Fibroblast of lung (primary cell): Measurements from ENCODE around the gene CCDC93. TPM values are rescaled to one million over a fixed set of nuclear protein-coding genes. Genes with fewer than 3 reads are reported as not detected.
"Not testable (repeated sequence)": the region's sequence is repeated elsewhere in the genome, so short reads cannot be mapped to it uniquely, and the experiment has no call there.

Source experiments
- DNase-seq, 2 donors: peaks; one replicate each; pipeline versions ENCODE4 v3.0.0 to v3.0.0-alpha.2; 2010; ENCODE audit warnings: low read depth in 2 of 2
- H2AFZ ChIP-seq: 2 replicates; pipeline ENCODE4 v1.5.1; 2012; ENCODE audit warnings: low read length, control low read depth, inconsistent platforms
- H3K27ac ChIP-seq: 2 replicates; pipeline ENCODE4 v1.5.1; 2011; ENCODE audit warnings: low read length, control low read depth; ENCODE audit not compliant: insufficient read depth
- H3K27me3 ChIP-seq: 2 replicates; pipeline ENCODE4 v1.5.1; 2011; ENCODE audit warnings: mild to moderate bottlenecking, low read length; ENCODE audit not compliant: control insufficient read depth, insufficient read depth
- H3K36me3 ChIP-seq: 2 replicates; pipeline ENCODE4 v1.5.1; 2011; ENCODE audit warnings: low read length; ENCODE audit not compliant: control insufficient read depth, insufficient read depth
- H3K4me1 ChIP-seq: 2 replicates; pipeline ENCODE4 v1.5.1; 2011; ENCODE audit warnings: low read length; ENCODE audit not compliant: control insufficient read depth, insufficient read depth; ENCODE audit errors: extremely low read depth
- H3K4me2 ChIP-seq: 2 replicates; pipeline ENCODE4 v1.5.1; 2011; ENCODE audit warnings: low read length, control low read depth; ENCODE audit not compliant: insufficient read depth; ENCODE audit errors: extremely low read depth
- H3K4me3 ChIP-seq, 4 experiments: fragments of 200-600 bp in 1 of 4; sonication (generic) in 1 of 4; replicated peaks in 1 of 4; 2 replicates each; pipeline ENCODE4 v1.5.1; 2011 to 2016; ENCODE audit warnings: low read length in 4 of 4, low read depth in 3 of 4, mild to moderate bottlenecking in 3 of 4, control low read depth in 2 of 4, inconsistent platforms in 1 of 4, mixed read lengths in 1 of 4; ENCODE audit not compliant: insufficient read depth in 1 of 4; ENCODE audit errors: control extremely low read depth in 1 of 4
- H3K79me2 ChIP-seq: 2 replicates; pipeline ENCODE4 v1.5.1; 2012; ENCODE audit warnings: mild to moderate bottlenecking, low read length, inconsistent platforms; ENCODE audit not compliant: control insufficient read depth, insufficient read depth
- H3K9ac ChIP-seq: 2 replicates; pipeline ENCODE4 v1.5.1; 2011; ENCODE audit warnings: mild to moderate bottlenecking, low read length, control low read depth; ENCODE audit not compliant: insufficient read depth
- H3K9me3 ChIP-seq: 2 replicates; pipeline ENCODE4 v1.5.1; 2012; ENCODE audit warnings: low read depth, low read length; ENCODE audit not compliant: control insufficient read depth, insufficient read depth
- H4K20me1 ChIP-seq: 2 replicates; pipeline ENCODE4 v1.5.1; 2011; ENCODE audit warnings: low read length; ENCODE audit not compliant: control insufficient read depth, insufficient read depth; ENCODE audit errors: extremely low read depth
- CTCF ChIP-seq, 2 donors: IDR thresholded peaks in 1 of 2; conservative IDR thresholded peaks in 1 of 2; 1 replicate in 1 of 2; 2 replicates in 1 of 2; pipeline ENCODE4 v1.5.1; 2011 to 2012; ENCODE audit warnings: low read length in 2 of 2, control low read depth in 1 of 2, inconsistent platforms in 1 of 2, low read depth in 1 of 2, mild to moderate bottlenecking in 1 of 2
- EZH2 ChIP-seq: IDR thresholded peaks from 2 replicates; pipeline ENCODE4 v1.5.1; 2012; ENCODE audit warnings: low read length, control low read depth, mild to moderate bottlenecking; ENCODE audit errors: missing control alignments
- polyA plus RNA-seq, 2 donors: library from polyadenylated mRNA; depleted of rRNA in 1 of 2; stranded (reverse) in 1 of 2; unstranded in 1 of 2; fragments of >200 nt; gene quantifications; 2 replicates each; pipeline ENCODE4 v1.2.1, GENCODE V29; 2011 to 2012; ENCODE audit warnings: missing spikeins in 1 of 2
- total RNA-seq: library from RNA; depleted of rRNA; stranded (reverse); fragments of >200 nt; gene quantifications from 2 replicates; pipeline ENCODE4 v1.2.1, GENCODE V29; 2014

The CCDC93 gene
- total and polyA plus RNA-seq, 2 donors (not counting 1 experiment from before 2014, with no cell fraction given), result 15.1 to 32.0 TPM

DNA sequence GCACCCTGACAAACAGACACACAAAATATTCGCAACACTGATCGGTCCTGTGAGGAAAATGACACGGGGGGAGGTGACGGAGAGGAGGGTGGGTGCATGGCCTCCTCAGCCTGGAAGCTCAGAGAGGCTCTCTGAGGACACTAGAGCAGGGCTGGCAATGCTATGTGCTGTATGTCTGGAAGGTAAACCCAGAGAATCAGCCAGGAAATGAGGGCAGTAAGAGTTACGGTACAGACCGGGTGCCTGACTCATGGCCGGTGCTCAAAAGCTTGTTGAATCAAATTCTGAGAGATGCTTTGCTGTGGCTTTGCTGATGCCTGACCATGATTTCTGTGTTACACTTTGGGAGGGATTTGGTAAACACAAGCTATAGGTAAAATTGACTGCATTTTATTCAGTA is 81.9 kb downstream of the CCDC93 start:
- H3K4me3 ChIP-seq, result no peak overlapping the region
- no peak overlapping the region for H2AFZ ChIP-seq
- H3K4me2 ChIP-seq, result no peak overlapping the region
- TF ChIP-seq CTCF (conservative IDR thresholded peaks at IDR 0.05 in 1 of 2, IDR thresholded peaks at IDR 0.05 in 1 of 2; ENCODE audit: low read depth in 1 of 2, low read length in 2 of 2), result no peak
- no peak for TF ChIP-seq EZH2
- H3K27ac ChIP-seq, result no peak overlapping the region
- no peaks in the 10 kb centered on the region for H3K4me1 ChIP-seq
- peaks cover 10% of the 10 kb centered on the region for H3K36me3 ChIP-seq
- H3K9ac ChIP-seq, result no peak overlapping the region
- DNase-seq, result no peak
- H3K27me3 ChIP-seq, result no peaks in the 10 kb centered on the region
- H4K20me1 ChIP-seq, result no peaks in the 10 kb centered on the region
- H3K9me3 ChIP-seq, result no peaks in the 10 kb centered on the region
- no peaks in the 10 kb centered on the region for H3K79me2 ChIP-seq

DNA sequence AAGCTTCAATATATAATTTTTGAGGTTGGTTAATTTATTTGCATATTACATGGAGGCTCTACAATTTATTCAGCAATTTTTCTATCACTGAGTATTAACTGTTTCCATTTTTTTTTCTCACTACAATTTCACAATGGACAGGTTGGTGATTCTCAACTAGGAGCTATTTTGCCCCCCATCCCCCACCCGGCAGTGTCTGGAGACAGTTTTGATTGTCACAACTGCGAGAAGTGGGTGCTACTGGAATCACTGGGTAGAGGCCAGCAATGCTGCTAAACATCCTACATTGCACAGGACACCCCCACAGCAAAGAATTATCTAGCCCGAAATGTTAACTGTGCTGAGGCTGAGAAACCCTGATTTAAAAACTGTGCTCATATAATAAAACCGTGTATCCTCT is 82.6 kb downstream of the CCDC93 start:
- Histone ChIP-seq H3K4me2 (no peak overlapping the region), H3K27me3 (no peaks in the 10 kb centered on the region), H3K79me2 (no peaks in the 10 kb centered on the region), H3K27ac (no peak overlapping the region), H3K4me1 (no peaks in the 10 kb centered on the region), H4K20me1 (no peaks in the 10 kb centered on the region), H3K36me3 (peaks cover 10% of the 10 kb centered on the region), H3K9me3 (no peaks in the 10 kb centered on the region), H3K9ac (no peak overlapping the region), H3K4me3 (no peak overlapping the region), H2AFZ (no peak overlapping the region)
- no peak for TF ChIP-seq CTCF (conservative IDR thresholded peaks at IDR 0.05 in 1 of 2, IDR thresholded peaks at IDR 0.05 in 1 of 2; ENCODE audit: low read depth in 1 of 2, low read length in 2 of 2)
- no peak for TF ChIP-seq EZH2
- DNase-seq, result no peak

DNA sequence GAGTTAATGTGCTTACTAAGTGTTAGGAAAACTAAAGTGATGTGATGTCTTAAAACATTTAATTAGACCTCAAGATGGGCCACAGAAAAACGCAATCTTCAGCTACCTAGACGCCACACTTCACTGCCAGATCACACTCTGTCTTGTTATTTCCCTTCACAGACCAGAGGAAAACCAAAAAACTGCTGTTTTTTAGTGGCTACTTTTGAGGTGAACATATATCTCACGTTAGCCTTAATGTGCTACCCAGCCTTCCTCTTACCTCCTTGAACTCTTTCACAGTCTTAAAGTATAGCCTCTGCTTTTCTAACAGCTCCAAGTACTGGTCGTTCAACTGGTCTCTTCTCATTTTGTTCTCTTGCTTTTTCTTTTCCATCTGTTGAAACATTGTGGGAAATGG is 83.1 kb downstream of the CCDC93 start:
- H4K20me1 ChIP-seq, result no peaks in the 10 kb centered on the region
- H3K36me3 ChIP-seq, result peaks cover 9% of the 10 kb centered on the region
- H3K4me2 ChIP-seq, result no peak overlapping the region
- H3K27ac ChIP-seq, result no peak overlapping the region
- no peak overlapping the region for H3K9ac ChIP-seq
- TF ChIP-seq EZH2, result no peak
- TF ChIP-seq CTCF (conservative IDR thresholded peaks at IDR 0.05 in 1 of 2, IDR thresholded peaks at IDR 0.05 in 1 of 2; ENCODE audit: low read depth in 1 of 2, low read length in 2 of 2), result no peak
- no peaks in the 10 kb centered on the region for H3K9me3 ChIP-seq
- no peak for DNase-seq
- H3K4me3 ChIP-seq, result no peak overlapping the region
- no peaks in the 10 kb centered on the region for H3K27me3 ChIP-seq
- no peak overlapping the region for H2AFZ ChIP-seq
- H3K4me1 ChIP-seq, result no peaks in the 10 kb centered on the region
- no peaks in the 10 kb centered on the region for H3K79me2 ChIP-seq

DNA sequence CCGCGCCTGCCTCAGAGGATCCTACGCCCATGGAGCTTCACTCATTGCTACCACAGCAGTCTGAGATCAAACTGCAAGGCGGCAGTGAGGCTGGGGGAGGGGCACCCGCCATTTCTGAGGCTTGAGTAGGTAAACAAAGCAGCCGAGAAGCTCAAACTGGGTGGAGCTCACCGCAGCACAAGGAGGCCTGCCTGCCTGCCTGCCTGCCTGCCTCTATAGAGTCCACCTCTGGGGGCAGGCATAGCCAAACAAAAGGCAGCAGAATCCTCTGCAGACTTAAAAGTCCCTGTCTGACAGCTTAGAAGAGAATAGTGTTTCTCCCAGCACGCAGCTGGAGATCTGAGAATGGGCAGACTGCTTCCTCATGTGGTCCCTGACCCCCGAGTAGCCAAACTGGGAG is 90.4 kb downstream of the CCDC93 start:
- not testable (repeated sequence) for H4K20me1 ChIP-seq, H3K27me3 ChIP-seq, H3K9me3 ChIP-seq, H3K9ac ChIP-seq, H2AFZ ChIP-seq, H3K27ac ChIP-seq, H3K79me2 ChIP-seq, H3K4me1 ChIP-seq, H3K4me2 ChIP-seq, H3K36me3 ChIP-seq, H3K4me3 ChIP-seq, DNase-seq
